Measurements from ENCODE around the gene FADS6.

Gene FADS6

GRCh38 chr17:74883241-74883745 is 10.1 kb downstream of the FADS6 start:
- Histone ChIP-seq H3K4me3 (replicated peaks; ENCODE audit: low read depth, low read length) (no peak overlapping the region), H3K36me3 (ENCODE audit: control insufficient read depth, insufficient read depth, low read length) (no peaks in the 10 kb centered on the region), H3K27me3 (replicated peaks; ENCODE audit: control insufficient read depth, insufficient read depth, low read length) (peaks cover 3% of the 10 kb centered on the region; the same call in 1 of the 2 replicates)
- TF ChIP-seq CTCF (IDR thresholded peaks at IDR 0.05; ENCODE audit: insufficient read depth, low read length, poor library complexity, severe bottlenecking), result no peak
- no peak for DNase-seq (ENCODE audit: extremely low read depth, insufficient read length)

GRCh38 chr17:74882517-74883240 is 10.8 kb downstream of the FADS6 start:
- no peaks in the 10 kb centered on the region for H3K36me3 ChIP-seq (ENCODE audit: control insufficient read depth, insufficient read depth, low read length)
- H3K27me3 ChIP-seq (replicated peaks; ENCODE audit: control insufficient read depth, insufficient read depth, low read length), result peaks cover 3% of the 10 kb centered on the region; the same call in 1 of the 2 replicates
- no peak for TF ChIP-seq CTCF (IDR thresholded peaks at IDR 0.05; ENCODE audit: insufficient read depth, low read length, poor library complexity, severe bottlenecking)
- no peak for DNase-seq (ENCODE audit: extremely low read depth, insufficient read length)
- H3K4me3 ChIP-seq (replicated peaks; ENCODE audit: low read depth, low read length), result no peak overlapping the region

- Histone ChIP-seq H3K4me3 (replicated peaks; ENCODE audit: low read depth, low read length) (no peak overlapping the region), H3K27me3 (replicated peaks; ENCODE audit: control insufficient read depth, insufficient read depth, low read length) (peaks cover 1% of the 10 kb centered on the region; the same call in 1 of the 2 replicates), H3K36me3 (ENCODE audit: control insufficient read depth, insufficient read depth, low read length) (no peaks in the 10 kb centered on the region)
- TF ChIP-seq CTCF (IDR thresholded peaks at IDR 0.05; ENCODE audit: insufficient read depth, low read length, poor library complexity, severe bottlenecking), result no peak
- DNase-seq (ENCODE audit: extremely low read depth, insufficient read length), result no peak
These were observed 12.4 kb downstream of the FADS6 start for GRCh38 chr17:74881073-74881472.

GRCh38 chr17:74879308-74879707 is 14.1 kb downstream of the FADS6 start:
- DNase-seq (ENCODE audit: extremely low read depth, insufficient read length), result no peak
- Histone ChIP-seq H3K36me3 (ENCODE audit: control insufficient read depth, insufficient read depth, low read length) (no peaks in the 10 kb centered on the region), H3K4me3 (replicated peaks; ENCODE audit: low read depth, low read length) (no peak overlapping the region), H3K27me3 (replicated peaks; ENCODE audit: control insufficient read depth, insufficient read depth, low read length) (peaks cover 1% of the 10 kb centered on the region; the same call in 1 of the 2 replicates)
- TF ChIP-seq CTCF (IDR thresholded peaks at IDR 0.05; ENCODE audit: insufficient read depth, low read length, poor library complexity, severe bottlenecking), result no peak

GRCh38 chr17:74878658-74879057 is 14.8 kb downstream of the FADS6 start:
- Histone ChIP-seq H3K4me3 (replicated peaks; ENCODE audit: low read depth, low read length) (no peak overlapping the region), H3K27me3 (replicated peaks; ENCODE audit: control insufficient read depth, insufficient read depth, low read length) (peaks cover 1% of the 10 kb centered on the region; the same call in 1 of the 2 replicates), H3K36me3 (ENCODE audit: control insufficient read depth, insufficient read depth, low read length) (no peaks in the 10 kb centered on the region)
- no peak for TF ChIP-seq CTCF (IDR thresholded peaks at IDR 0.05; ENCODE audit: insufficient read depth, low read length, poor library complexity, severe bottlenecking)
- no peak for DNase-seq (ENCODE audit: extremely low read depth, insufficient read length)

Measured in GM06990 (cell line).